Mesenchymal stem cell (in vitro differentiated cells and primary cell): Measurements from ENCODE around the gene GLP2R.

Source experiments
- DNase-seq: peaks from one replicate; pipeline ENCODE4 v3.0.0-alpha.2; 2013
- H2AFZ ChIP-seq: one replicate; pipeline ENCODE4 v1.6.1; 2013; ENCODE audit warnings: low read depth, mild to moderate bottlenecking, control low read depth, inconsistent platforms, low read length, moderate library complexity
- H2AK5ac ChIP-seq: 2 replicates; pipeline ENCODE4 v1.6.1; 2013; ENCODE audit warnings: low read length, moderate library complexity, mild to moderate bottlenecking, inconsistent platforms; ENCODE audit not compliant: severe bottlenecking
- H2BK120ac ChIP-seq: one replicate; pipeline ENCODE4 v1.6.1; 2013; ENCODE audit warnings: low read depth, mild to moderate bottlenecking, inconsistent platforms, low read length, moderate library complexity
- H2BK12ac ChIP-seq, 2 experiments: one replicate each; pipeline ENCODE4 v1.6.1; 2013; ENCODE audit warnings: inconsistent platforms in 2 of 2, low read length in 2 of 2, mild to moderate bottlenecking in 2 of 2, moderate library complexity in 2 of 2, control low read depth in 1 of 2
- H2BK15ac ChIP-seq: one replicate; pipeline ENCODE4 v1.6.1; 2013; ENCODE audit warnings: mild to moderate bottlenecking, low read depth, inconsistent platforms; ENCODE audit not compliant: poor library complexity, severe bottlenecking
- H2BK5ac ChIP-seq: 2 replicates; pipeline ENCODE4 v1.6.1; 2013; ENCODE audit warnings: low read depth, mild to moderate bottlenecking, low read length, control low read depth, inconsistent platforms; ENCODE audit not compliant: poor library complexity, severe bottlenecking
- H3K14ac ChIP-seq, 2 experiments: one replicate each; pipeline ENCODE4 v1.6.1; 2013; ENCODE audit warnings: inconsistent platforms in 2 of 2, low read length in 2 of 2, control low read depth in 1 of 2, mild to moderate bottlenecking in 1 of 2, moderate library complexity in 1 of 2
- H3K18ac ChIP-seq, 2 experiments: one replicate each; pipeline ENCODE4 v1.6.1; 2013; ENCODE audit warnings: inconsistent platforms in 2 of 2, low read length in 2 of 2, control low read depth in 1 of 2, low read depth in 1 of 2, mild to moderate bottlenecking in 1 of 2
- H3K23ac ChIP-seq, 2 experiments: one replicate each; pipeline ENCODE4 v1.6.1; 2013; ENCODE audit warnings: inconsistent platforms in 2 of 2, low read length in 2 of 2, mild to moderate bottlenecking in 2 of 2, moderate library complexity in 2 of 2, control low read depth in 1 of 2
- H3K27ac ChIP-seq: 2 replicates; pipeline ENCODE4 v1.5.1; 2013; ENCODE audit warnings: mild to moderate bottlenecking, moderate library complexity, low read length, control low read depth, inconsistent platforms; ENCODE audit not compliant: poor library complexity, severe bottlenecking
- H3K27me3 ChIP-seq, 2 experiments: 2 replicates each; pipeline versions ENCODE4 v1.6.1 to v1.7.0; 2013; ENCODE audit warnings: low read length in 2 of 2, mild to moderate bottlenecking in 2 of 2, moderate library complexity in 2 of 2, control low read depth in 1 of 2, inconsistent platforms in 1 of 2; ENCODE audit not compliant: control insufficient read depth in 1 of 2, insufficient read depth in 1 of 2
- H3K36me3 ChIP-seq, 2 experiments: 2 replicates each; pipeline versions ENCODE4 v1.6.1 to v1.7.0; 2013; ENCODE audit warnings: low read length in 2 of 2, control low read depth in 1 of 2, inconsistent platforms in 1 of 2, low read depth in 1 of 2, mild to moderate bottlenecking in 1 of 2; ENCODE audit not compliant: insufficient read depth in 2 of 2, control insufficient read depth in 1 of 2
- H3K4ac ChIP-seq, 2 experiments: one replicate each; pipeline ENCODE4 v1.6.1; 2013; ENCODE audit warnings: inconsistent platforms in 2 of 2, low read length in 2 of 2, mild to moderate bottlenecking in 2 of 2, moderate library complexity in 2 of 2, control low read depth in 1 of 2, low read depth in 1 of 2
- H3K4me1 ChIP-seq: 2 replicates; pipeline ENCODE4 v1.6.1; 2013; ENCODE audit warnings: low read depth, low read length, control low read depth; ENCODE audit not compliant: control insufficient read depth, insufficient read depth
- H3K4me2 ChIP-seq: 2 replicates; pipeline ENCODE4 v1.6.1; 2013; ENCODE audit warnings: low read length, mild to moderate bottlenecking, inconsistent platforms; ENCODE audit not compliant: poor library complexity, severe bottlenecking
- H3K4me3 ChIP-seq, 2 experiments: 2 replicates each; pipeline versions ENCODE4 v1.5.1 to v1.7.0; 2013; ENCODE audit warnings: low read length in 2 of 2, mild to moderate bottlenecking in 2 of 2, control low read depth in 1 of 2, low read depth in 1 of 2; ENCODE audit not compliant: insufficient read depth in 1 of 2
- H3K79me1 ChIP-seq: replicated peaks from 2 replicates; pipeline ENCODE4 v1.6.1; 2013; ENCODE audit warnings: mild to moderate bottlenecking, control low read depth, low read length, inconsistent platforms; ENCODE audit not compliant: poor library complexity, severe bottlenecking
- H3K9ac ChIP-seq: 2 replicates; pipeline ENCODE4 v1.7.0; 2013; ENCODE audit warnings: mild to moderate bottlenecking, low read length, moderate library complexity
- H3K9me3 ChIP-seq: 2 replicates; pipeline ENCODE4 v1.7.0; 2013; ENCODE audit warnings: mild to moderate bottlenecking, low read length; ENCODE audit not compliant: control insufficient read depth
- H4K8ac ChIP-seq: one replicate; pipeline ENCODE4 v1.6.1; 2013; ENCODE audit warnings: inconsistent platforms, mild to moderate bottlenecking, low read length, moderate library complexity
- H4K91ac ChIP-seq: one replicate; pipeline ENCODE4 v1.6.1; 2013; ENCODE audit warnings: mild to moderate bottlenecking, low read length, inconsistent platforms
- WGBS: methylation state at CpG from one replicate; pipeline ENCODE4 v1.1.7; 2013; ENCODE audit warnings: mixed read lengths; 5-methylcytosine and 5-hydroxymethylcytosine counted together

GLP2R gene

DNA sequence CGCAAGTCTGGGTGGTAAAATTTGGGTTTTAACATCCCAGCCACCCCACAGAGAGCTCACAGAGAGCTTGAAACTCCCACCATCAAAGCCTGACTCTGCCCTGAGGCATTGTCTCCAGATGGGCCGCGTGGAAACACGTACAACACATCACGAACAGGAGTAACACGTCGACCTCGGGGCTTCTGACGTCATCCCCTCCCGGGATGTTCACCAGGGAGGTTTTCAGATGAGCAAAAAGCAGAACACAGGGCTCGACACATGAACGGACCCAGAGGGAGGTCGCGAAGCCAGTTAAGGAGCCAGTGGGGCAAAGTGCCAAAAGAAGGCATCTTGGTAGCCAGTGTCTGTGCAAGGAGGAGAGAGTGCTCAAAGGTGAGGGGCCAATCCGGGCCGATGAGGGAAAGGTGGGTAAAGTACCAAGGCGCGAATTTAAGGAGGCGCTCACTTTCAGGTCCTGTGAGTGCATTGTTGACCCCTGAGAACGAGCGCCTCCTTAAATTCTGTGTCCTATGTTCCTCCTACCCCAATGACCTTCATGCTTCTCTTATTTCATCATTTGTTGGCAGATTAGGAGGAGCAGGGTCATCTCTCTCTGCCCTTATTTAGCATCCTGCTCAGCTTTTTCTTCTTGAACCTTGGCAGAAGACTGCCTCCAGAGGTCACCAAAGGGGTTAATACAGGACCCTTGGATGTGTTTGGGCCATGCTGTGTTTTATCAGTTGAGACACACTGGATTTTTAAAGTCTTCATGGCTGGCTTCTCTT, 73.7 kb downstream of the GLP2R start:
- no peak overlapping the region for H2BK15ac ChIP-seq
- no peak overlapping the region for H3K4me3 ChIP-seq
- H3K9me3 ChIP-seq: no peaks in the 10 kb centered on the region
- H2BK5ac ChIP-seq: no peak overlapping the region
- H4K91ac ChIP-seq: peak overlapping the region; percentile 76
- H3K27ac ChIP-seq: no peak overlapping the region
- H4K8ac ChIP-seq: no peak overlapping the region
- peak overlapping the region; percentile 28 for H2AK5ac ChIP-seq
- no peak overlapping the region for H3K9ac ChIP-seq
- peak overlapping the region in 1 of 2 experiments; percentile 42 for H3K18ac ChIP-seq
- no peak overlapping the region for H3K4me2 ChIP-seq
- peak overlapping the region in 1 of 2 experiments; percentile 30 for H3K4ac ChIP-seq
- no peak overlapping the region for H2BK120ac ChIP-seq
- no peak overlapping the region for H3K14ac ChIP-seq
- no peaks in the 10 kb centered on the region for H3K36me3 ChIP-seq
- peaks cover 10% of the 10 kb centered on the region for H3K4me1 ChIP-seq
- no peak overlapping the region for H3K23ac ChIP-seq
- no peak for DNase-seq
- WGBS: 87% methylated on average over 21 of the region's 21 CpGs
- H2BK12ac ChIP-seq: peak overlapping the region in 1 of 2 experiments; percentile 61
- H2AFZ ChIP-seq: no peak overlapping the region
- H3K79me1 ChIP-seq: no peaks in the 10 kb centered on the region
- H3K27me3 ChIP-seq: peaks cover 0 to 13% of the 10 kb centered on the region in 2 experiments

DNA sequence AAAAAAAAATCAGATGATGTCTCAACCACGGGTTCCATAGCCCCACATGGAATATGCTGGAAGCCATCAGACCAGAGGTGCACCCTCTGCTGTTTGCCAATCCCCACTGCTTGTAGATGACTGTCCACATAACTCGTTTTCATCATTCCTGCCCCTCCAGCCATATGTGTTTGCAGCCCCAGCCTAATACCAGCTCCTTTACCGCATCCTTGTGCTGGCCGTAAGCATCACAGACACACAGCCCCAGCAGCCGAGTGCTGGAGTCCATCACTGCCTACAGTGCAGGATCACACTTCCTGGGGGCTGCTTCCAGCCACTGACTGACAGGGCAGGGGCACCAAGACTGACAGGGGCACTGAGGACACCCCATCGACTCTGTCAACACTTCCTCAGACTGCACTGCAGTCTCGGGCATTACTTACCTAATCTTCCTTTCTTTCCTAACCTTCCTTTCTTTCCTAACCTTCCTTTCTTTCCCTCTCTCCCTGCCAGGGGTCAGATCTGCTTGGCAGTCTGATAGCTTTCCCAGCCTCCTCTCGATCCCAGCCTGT, 74.4 kb downstream of the GLP2R start:
- Histone ChIP-seq H3K4ac (peak overlapping the region; percentile 29 to 74), H2AK5ac (no peak overlapping the region), H2BK15ac (peak overlapping the region; percentile 85), H3K14ac (peak overlapping the region in 1 of 2 experiments; percentile 5), H4K8ac (peak overlapping the region; percentile 98), H3K4me3 (peak overlapping the region in 1 of 2 experiments; percentile 67), H3K4me1 (peaks cover 10% of the 10 kb centered on the region), H3K4me2 (no peak overlapping the region), H2BK5ac (no peak overlapping the region), H3K79me1 (no peaks in the 10 kb centered on the region), H3K23ac (no peak overlapping the region), H3K9me3 (no peaks in the 10 kb centered on the region), H3K27me3 (peaks cover 0 to 7% of the 10 kb centered on the region in 2 experiments), H3K18ac (peak overlapping the region; percentile 62 to 69), H4K91ac (peak overlapping the region; percentile 97), H2AFZ (peak overlapping the region; percentile 7), H3K9ac (peak overlapping the region; percentile 86), H2BK120ac (peak overlapping the region; percentile 83), H3K36me3 (no peaks in the 10 kb centered on the region), H3K27ac (peak overlapping the region; percentile 32), H2BK12ac (peak overlapping the region; percentile 85 to 91)
- 49% methylated on average over 8 of the region's 8 CpGs for WGBS
- peak; percentile 39 for DNase-seq

- no peak overlapping the region for H4K91ac ChIP-seq
- no peak overlapping the region for H2AFZ ChIP-seq
- H3K4me1 ChIP-seq: peaks cover 10% of the 10 kb centered on the region
- no peak overlapping the region for H2BK12ac ChIP-seq
- peak overlapping the region; percentile 32 for H3K27ac ChIP-seq
- no peak overlapping the region for H2BK5ac ChIP-seq
- no peaks in the 10 kb centered on the region for H3K36me3 ChIP-seq
- H2BK15ac ChIP-seq: no peak overlapping the region
- H3K18ac ChIP-seq: no peak overlapping the region
- H3K14ac ChIP-seq: no peak overlapping the region
- no peak overlapping the region for H4K8ac ChIP-seq
- peak; percentile 83 for DNase-seq
- no peak overlapping the region for H2AK5ac ChIP-seq
- H3K79me1 ChIP-seq: no peaks in the 10 kb centered on the region
- no peak overlapping the region for H3K4ac ChIP-seq
- peak overlapping the region; percentile 86 for H3K9ac ChIP-seq
- no peak overlapping the region for H3K23ac ChIP-seq
- H3K4me2 ChIP-seq: no peak overlapping the region
- 12% methylated on average over 8 of the region's 8 CpGs for whole genome bisulfite sequencing
- peaks cover 0 to 6% of the 10 kb centered on the region in 2 experiments for H3K27me3 ChIP-seq
- no peak overlapping the region for H2BK120ac ChIP-seq
- H3K9me3 ChIP-seq: no peaks in the 10 kb centered on the region
- peak overlapping the region in 1 of 2 experiments; percentile 67 for H3K4me3 ChIP-seq
Measured at GRCh38 chr17:9900784-9901183, 75.1 kb downstream of the GLP2R start.

DNA sequence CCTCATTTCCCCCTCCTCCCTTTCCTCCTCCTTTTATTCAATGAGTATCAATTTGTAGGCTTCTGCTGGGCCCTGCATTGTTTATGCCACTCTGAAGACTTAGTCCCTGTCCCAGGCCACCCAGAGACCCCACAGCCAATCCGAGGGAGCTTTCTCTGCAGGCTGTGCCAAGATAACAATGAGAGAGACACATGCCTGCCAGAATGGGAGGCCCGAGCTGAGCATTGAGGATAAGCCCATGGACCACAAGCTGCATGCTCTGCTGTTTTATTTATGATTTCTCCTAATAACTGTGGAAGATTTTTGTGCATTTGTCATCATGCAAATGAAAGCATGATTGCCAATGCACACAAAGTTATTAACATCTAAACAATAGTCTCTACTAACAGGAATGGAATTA, 76.4 kb downstream of the GLP2R start:
- no peak overlapping the region for H3K14ac ChIP-seq
- no peaks in the 10 kb centered on the region for H3K79me1 ChIP-seq
- H4K8ac ChIP-seq: no peak overlapping the region
- H3K18ac ChIP-seq: no peak overlapping the region
- H2BK15ac ChIP-seq: no peak overlapping the region
- no peak overlapping the region for H3K4ac ChIP-seq
- peaks cover 13% of the 10 kb centered on the region for H3K4me1 ChIP-seq
- no peak overlapping the region for H3K9ac ChIP-seq
- WGBS: 28% methylated on average over 2 of the region's 2 CpGs
- H2AFZ ChIP-seq: no peak overlapping the region
- no peaks in the 10 kb centered on the region for H3K27me3 ChIP-seq
- no peak overlapping the region for H2BK120ac ChIP-seq
- no peak overlapping the region for H3K4me3 ChIP-seq
- no peak for DNase-seq
- H2AK5ac ChIP-seq: no peak overlapping the region
- H3K4me2 ChIP-seq: no peak overlapping the region
- no peak overlapping the region for H3K23ac ChIP-seq
- H4K91ac ChIP-seq: no peak overlapping the region
- H3K36me3 ChIP-seq: no peaks in the 10 kb centered on the region
- no peak overlapping the region for H3K27ac ChIP-seq
- H2BK12ac ChIP-seq: no peak overlapping the region
- H3K9me3 ChIP-seq: no peaks in the 10 kb centered on the region
- H2BK5ac ChIP-seq: no peak overlapping the region
